Neural progenitor cell (in vitro differentiated cells): Measurements from ENCODE around the gene CXCL3. TPM values are rescaled to one million over a fixed set of nuclear protein-coding genes. Genes with fewer than 3 reads are reported as not detected.
A peak's percentile ranks its signal among the peaks of the same experiment; 100 is the strongest.

ENCODE experiments used
- DNase-seq: peaks from one replicate; pipeline ENCODE4 v3.0.0-alpha.2; 2016; ENCODE audit warnings: low spot score
- H2AFZ ChIP-seq: fragments of 200-600 bp; sonication (generic); replicated peaks from 2 replicates; pipeline ENCODE4 v1.6.1; 2016; ENCODE audit warnings: antibody characterized with exemption
- H3F3A ChIP-seq: fragments of 200-600 bp; sonication (generic); 2 replicates; pipeline ENCODE4 v1.6.1; 2016; ENCODE audit warnings: antibody characterized with exemption, low read depth
- H3K27ac ChIP-seq: fragments of 200-600 bp; sonication (generic); 2 replicates; pipeline ENCODE4 v1.5.1; 2016; ENCODE audit warnings: mild to moderate bottlenecking
- H3K27me3 ChIP-seq: fragments of 200-600 bp; sonication (generic); 2 replicates; pipeline ENCODE4 v1.6.1; 2016; ENCODE audit warnings: mild to moderate bottlenecking, moderate library complexity
- H3K36me3 ChIP-seq: fragments of 200-600 bp; sonication (generic); 2 replicates; pipeline ENCODE4 v1.5.1; 2016
- H3K4me1 ChIP-seq: fragments of 200-600 bp; sonication (generic); 2 replicates; pipeline ENCODE4 v1.6.1; 2016; ENCODE audit warnings: mixed run types
- H3K4me2 ChIP-seq: fragments of 200-600 bp; sonication (generic); 2 replicates; pipeline ENCODE4 v1.6.1; 2016
- H3K4me3 ChIP-seq: fragments of 200-600 bp; sonication (generic); 2 replicates; pipeline ENCODE4 v1.5.1; 2016
- H3K79me2 ChIP-seq: fragments of 200-600 bp; sonication (generic); 2 replicates; pipeline ENCODE4 v1.6.1; 2016; ENCODE audit warnings: low read depth
- H3K9ac ChIP-seq: fragments of 200-600 bp; sonication (generic); 2 replicates; pipeline ENCODE4 v1.6.1; 2016
- H3K9me3 ChIP-seq: fragments of 200-600 bp; sonication (generic); 2 replicates; pipeline ENCODE4 v1.5.1; 2016; ENCODE audit warnings: low read depth
- H4K20me1 ChIP-seq: fragments of 200-600 bp; sonication (generic); 2 replicates; pipeline ENCODE4 v1.6.1; 2016; ENCODE audit warnings: low read depth
- H3K27ac Mint-ChIP-seq: 3 replicates; pipeline ENCODE4 v1.8.0; 2021; ENCODE audit warnings: mixed read lengths
- H3K27me3 Mint-ChIP-seq: 2 replicates; pipeline ENCODE4 v1.8.0; 2022; ENCODE audit warnings: low read depth, mild to moderate bottlenecking, inconsistent platforms, moderate library complexity, mixed read lengths; ENCODE audit not compliant: insufficient read depth
- H3K36me3 Mint-ChIP-seq: 3 replicates; pipeline ENCODE4 v1.8.0; 2021; ENCODE audit warnings: mixed read lengths
- H3K4me1 Mint-ChIP-seq: 3 replicates; pipeline ENCODE4 v1.8.0; 2021; ENCODE audit warnings: mixed read lengths
- H3K4me3 Mint-ChIP-seq: 3 replicates; pipeline ENCODE4 v1.8.0; 2021; ENCODE audit warnings: mild to moderate bottlenecking, moderate library complexity, mixed read lengths
- H3K9me3 Mint-ChIP-seq: 3 replicates; pipeline ENCODE4 v1.8.0; 2020; ENCODE audit warnings: mixed read lengths
- EZH2 ChIP-seq: fragments of 200-600 bp; sonication (generic); IDR thresholded peaks from 2 replicates; pipeline ENCODE4 v1.6.1; 2017; ENCODE audit warnings: antibody characterized with exemption, mild to moderate bottlenecking, moderate library complexity
- EZH2phosphoT487 ChIP-seq: fragments of 200-600 bp; sonication (generic); IDR thresholded peaks from 2 replicates; pipeline ENCODE4 v1.6.1; 2017; ENCODE audit warnings: antibody characterized with exemption
- total RNA-seq: library from RNA; depleted of rRNA; stranded (reverse); fragments of >200 nt; gene quantifications from 2 replicates; pipeline ENCODE4 v1.2.3, GENCODE V29; 2015; ENCODE audit warnings: low replicate concordance
- TF ChIP-seq, protein P1 (sequence below): fragments of 200-600 bp; sonication (generic); IDR thresholded peaks from 2 replicates; pipeline ENCODE4 v1.5.1; 2017; ENCODE audit warnings: antibody characterized with exemption, mild to moderate bottlenecking

The CXCL3 gene
- total RNA-seq, 1 donor from 2014 or later = 1.5 TPM

DNA sequence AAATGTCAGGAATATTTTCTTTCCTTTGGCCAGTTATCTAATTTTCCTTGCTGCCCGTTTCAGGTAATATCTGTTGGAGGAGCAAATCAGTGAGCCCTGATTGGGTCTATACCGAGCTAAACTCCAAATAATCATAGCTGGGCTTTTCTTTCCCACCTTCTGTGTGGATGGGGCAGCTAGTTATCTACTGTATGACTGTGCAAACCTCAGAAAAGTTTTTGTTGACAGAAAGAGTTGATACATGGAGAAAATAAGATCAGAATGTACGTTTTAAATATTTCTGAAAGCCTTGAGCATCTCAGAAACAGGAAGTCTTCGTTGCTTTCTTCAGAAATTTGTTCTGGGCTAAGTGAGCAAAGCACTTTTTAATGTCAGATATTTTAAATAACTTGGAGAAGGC lies 33.8 kb downstream of the CXCL3 start:
- Histone ChIP-seq H3K36me3 (no peaks in the 10 kb centered on the region), H3K27me3 (no peaks in the 10 kb centered on the region), H3K4me3 (no peak overlapping the region), H3K9ac (no peak overlapping the region), H2AFZ (no peak overlapping the region), H4K20me1 (no peaks in the 10 kb centered on the region), H3K9me3 (no peaks in the 10 kb centered on the region), H3F3A (no peaks in the 10 kb centered on the region), H3K4me1 (no peaks in the 10 kb centered on the region), H3K79me2 (no peaks in the 10 kb centered on the region), H3K27ac (no peak overlapping the region), H3K4me2 (no peak overlapping the region)
- peaks cover 2% of the 10 kb centered on the region for H3K27me3 Mint-ChIP-seq
- no peak overlapping the region for H3K27ac Mint-ChIP-seq
- no peak overlapping the region for H3K4me3 Mint-ChIP-seq
- no peaks in the 10 kb centered on the region for H3K4me1 Mint-ChIP-seq
- H3K9me3 Mint-ChIP-seq = no peaks in the 10 kb centered on the region
- no peak for TF ChIP-seq EZH2phosphoT487
- TF ChIP-seq EZH2 = no peak
- TF ChIP-seq, protein P1, sequence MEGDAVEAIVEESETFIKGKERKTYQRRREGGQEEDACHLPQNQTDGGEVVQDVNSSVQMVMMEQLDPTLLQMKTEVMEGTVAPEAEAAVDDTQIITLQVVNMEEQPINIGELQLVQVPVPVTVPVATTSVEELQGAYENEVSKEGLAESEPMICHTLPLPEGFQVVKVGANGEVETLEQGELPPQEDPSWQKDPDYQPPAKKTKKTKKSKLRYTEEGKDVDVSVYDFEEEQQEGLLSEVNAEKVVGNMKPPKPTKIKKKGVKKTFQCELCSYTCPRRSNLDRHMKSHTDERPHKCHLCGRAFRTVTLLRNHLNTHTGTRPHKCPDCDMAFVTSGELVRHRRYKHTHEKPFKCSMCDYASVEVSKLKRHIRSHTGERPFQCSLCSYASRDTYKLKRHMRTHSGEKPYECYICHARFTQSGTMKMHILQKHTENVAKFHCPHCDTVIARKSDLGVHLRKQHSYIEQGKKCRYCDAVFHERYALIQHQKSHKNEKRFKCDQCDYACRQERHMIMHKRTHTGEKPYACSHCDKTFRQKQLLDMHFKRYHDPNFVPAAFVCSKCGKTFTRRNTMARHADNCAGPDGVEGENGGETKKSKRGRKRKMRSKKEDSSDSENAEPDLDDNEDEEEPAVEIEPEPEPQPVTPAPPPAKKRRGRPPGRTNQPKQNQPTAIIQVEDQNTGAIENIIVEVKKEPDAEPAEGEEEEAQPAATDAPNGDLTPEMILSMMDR = no peak
- H3K36me3 Mint-ChIP-seq = no peaks in the 10 kb centered on the region
- no peak for DNase-seq

DNA sequence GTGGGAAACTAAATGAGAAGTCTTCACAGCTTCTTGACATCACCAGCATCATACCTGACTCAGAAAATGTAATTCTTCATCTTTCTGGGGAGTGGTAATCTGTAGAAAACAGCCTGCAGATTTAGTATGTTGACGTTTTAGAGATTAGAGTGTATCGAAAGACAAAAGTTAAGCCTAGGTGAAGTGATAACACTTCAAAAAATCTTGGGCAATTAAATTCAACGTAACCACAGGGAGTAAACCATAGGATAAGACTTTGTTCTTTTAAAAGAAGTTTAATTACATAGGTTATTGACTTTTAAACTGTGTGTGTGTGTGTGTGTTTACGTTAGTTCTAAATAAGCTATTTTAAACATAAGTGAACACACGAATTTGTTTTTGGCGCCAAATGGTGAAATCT lies 38.2 kb downstream of the CXCL3 start:
- no peaks in the 10 kb centered on the region for H3K9me3 Mint-ChIP-seq
- H3K27ac Mint-ChIP-seq = no peak overlapping the region
- peaks cover 7% of the 10 kb centered on the region for H3K4me1 Mint-ChIP-seq
- Histone ChIP-seq H3K4me1 (no peaks in the 10 kb centered on the region), H3K36me3 (no peaks in the 10 kb centered on the region), H3K9ac (no peak overlapping the region), H3K79me2 (no peaks in the 10 kb centered on the region), H3K4me2 (no peak overlapping the region), H3K27me3 (peaks cover 22% of the 10 kb centered on the region), H3F3A (no peaks in the 10 kb centered on the region), H2AFZ (no peak overlapping the region), H3K4me3 (no peak overlapping the region), H3K27ac (no peak overlapping the region), H3K9me3 (no peaks in the 10 kb centered on the region), H4K20me1 (no peaks in the 10 kb centered on the region)
- TF ChIP-seq EZH2 = no peak
- TF ChIP-seq, protein P1 = no peak
- no peak for TF ChIP-seq EZH2phosphoT487
- no peak for DNase-seq
- H3K4me3 Mint-ChIP-seq = no peak overlapping the region
- H3K27me3 Mint-ChIP-seq = peaks cover 7% of the 10 kb centered on the region
- no peaks in the 10 kb centered on the region for H3K36me3 Mint-ChIP-seq

DNA sequence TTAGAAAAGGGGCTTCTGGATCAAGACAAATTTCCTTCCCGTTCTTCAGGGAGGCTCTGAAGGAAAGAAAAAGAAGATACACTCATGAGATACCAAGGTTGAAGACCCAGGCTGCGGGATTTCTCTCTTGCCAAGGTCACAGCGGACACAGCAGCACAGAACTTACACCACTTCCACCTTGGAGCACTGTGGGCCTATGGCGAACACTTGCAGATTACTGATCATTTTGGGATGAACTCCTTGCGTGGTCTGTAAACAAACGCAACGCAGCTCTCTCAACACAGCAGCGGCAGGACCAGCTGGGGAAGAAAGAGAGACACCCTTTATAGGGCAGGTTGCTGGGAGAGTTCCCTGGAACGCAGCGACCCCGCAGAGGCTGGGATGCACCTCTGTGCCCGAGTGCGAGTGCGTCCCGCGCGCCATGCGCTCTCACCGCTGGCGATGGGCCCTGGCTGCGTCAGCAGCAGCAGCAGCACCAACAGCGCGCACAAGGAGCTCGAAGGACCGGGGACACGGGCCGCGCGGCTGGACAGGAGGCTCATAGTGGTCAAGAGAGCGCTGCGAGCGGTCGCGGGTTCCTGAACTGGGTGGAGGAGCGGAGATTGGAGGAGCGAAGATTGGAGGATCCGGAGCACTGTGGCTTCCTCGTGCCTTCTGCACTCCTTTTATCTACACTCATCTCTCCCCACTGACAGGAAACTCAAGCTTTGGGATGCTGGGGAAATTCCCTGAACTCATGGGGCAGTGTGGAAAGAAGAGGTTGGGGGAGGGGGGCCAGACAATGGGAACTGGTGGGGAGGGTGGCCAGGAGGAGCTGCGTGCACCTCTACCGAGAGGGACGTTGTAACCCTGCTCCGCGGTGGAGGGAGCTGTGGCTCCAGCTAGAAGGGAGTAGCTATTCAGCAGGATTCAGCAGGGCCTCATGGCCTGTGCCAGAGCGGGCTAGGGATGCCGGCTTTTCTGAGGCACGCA lies 40.2 kb downstream of the CXCL3 start, which contains the start of gene CXCL5:
TSS of gene CXCL5 (minus strand) at position 638 of the 972 bp plus-strand sequence. CDS start at position 542, 96 bp downstream.
- Mint-ChIP-seq H3K36me3 (no peaks in the 10 kb centered on the region), H3K4me1 (peaks cover 7% of the 10 kb centered on the region), H3K4me3 (peak within 1 kb of the TSS; percentile 77), H3K27me3 (peaks cover 7% of the 10 kb centered on the region), H3K27ac (no peak within 1 kb of the TSS), H3K9me3 (no peaks in the 10 kb centered on the region)
- no peaks in the 10 kb centered on the region for H3K4me1 ChIP-seq
- H3K4me2 ChIP-seq = peak within 1 kb of the TSS; percentile 79
- peak within 1 kb of the TSS; percentile 39 for H3K4me3 ChIP-seq
- DNase-seq = peak; percentile 78
- TF ChIP-seq, protein P1 = peak; percentile 26
- no peak for TF ChIP-seq EZH2
- H3F3A ChIP-seq = no peaks in the 10 kb centered on the region
- H3K9ac ChIP-seq = no peak within 1 kb of the TSS
- H3K27ac ChIP-seq = no peak within 1 kb of the TSS
- peak within 1 kb of the TSS; percentile 97 for H2AFZ ChIP-seq
- H3K27me3 ChIP-seq = peaks cover 22% of the 10 kb centered on the region
- no peaks in the 10 kb centered on the region for H3K79me2 ChIP-seq
- no peaks in the 10 kb centered on the region for H3K9me3 ChIP-seq
- no peaks in the 10 kb centered on the region for H4K20me1 ChIP-seq
- no peaks in the 10 kb centered on the region for H3K36me3 ChIP-seq
